IPS DF 4.7 (cell line): ENCODE data around the gene CNGA1.

ENCODE experiments used
- DNase-seq: peaks from one replicate; pipeline ENCODE4 v3.0.0-alpha.2; 2013; ENCODE audit warnings: low spot score; ENCODE audit errors: extremely low read depth

Gene CNGA1

DNA sequence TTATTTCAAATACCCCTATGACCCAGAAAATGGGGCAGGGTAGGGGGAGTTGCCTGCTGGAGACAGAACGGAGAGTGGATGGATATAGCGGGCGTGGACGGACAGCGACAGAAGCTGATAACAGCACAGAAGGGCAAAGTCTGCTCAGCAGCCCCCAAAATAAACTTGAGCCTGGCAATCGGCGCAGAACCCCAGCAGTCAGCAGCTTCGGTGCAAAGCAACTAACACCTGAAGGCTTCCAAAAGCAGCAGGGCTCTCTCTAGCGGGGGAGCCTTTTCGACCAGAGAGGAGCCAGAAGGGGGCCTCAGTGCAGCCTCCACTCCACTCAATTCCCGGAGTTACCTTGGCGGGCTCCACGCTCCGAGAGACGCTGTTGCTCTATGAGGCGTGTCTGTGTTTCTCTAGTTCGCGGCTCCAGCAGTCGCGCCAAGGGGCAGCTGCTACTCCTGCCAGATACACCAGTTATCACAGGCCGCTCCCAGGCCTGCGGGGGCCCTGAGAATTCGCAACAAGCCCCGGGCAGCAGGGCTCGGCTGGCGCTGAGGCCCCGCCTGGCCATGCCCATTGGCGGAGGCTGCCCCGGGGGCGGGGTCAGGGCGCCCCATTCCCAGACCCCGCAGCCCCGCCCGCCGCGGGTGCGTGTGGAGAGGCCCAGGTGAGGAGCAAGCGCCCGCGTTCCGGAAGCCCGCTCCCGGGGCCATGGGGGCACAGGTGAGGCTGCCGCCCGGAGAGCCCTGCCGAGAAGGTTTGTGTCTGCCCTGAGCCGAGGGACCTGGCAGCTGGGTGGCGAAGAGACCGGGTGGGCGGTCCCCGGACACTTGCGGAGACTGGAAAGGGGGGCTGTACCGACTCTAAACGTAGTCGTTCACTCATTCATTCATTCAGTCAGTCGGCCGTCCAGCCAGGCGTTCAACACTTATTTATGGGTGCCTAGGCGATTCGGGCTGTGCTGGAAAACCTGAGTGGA, at the start of gene CNGA1, which contains the start of gene NIPAL1:
Gene CNGA1 (minus strand): TSS at position 541 of the 967 bp plus-strand sequence. CDS start 63,992 bp downstream, outside the sequence.
Gene NIPAL1 (plus strand): TSS at position 632 of the 967 bp plus-strand sequence. CDS start 68 bp downstream, at position 700.
- DNase-seq, result no peak

- no peak for DNase-seq
Observed at GRCh38 chr4:48065587-48066052, 49.1 kb upstream of the CNGA1 start.

DNA sequence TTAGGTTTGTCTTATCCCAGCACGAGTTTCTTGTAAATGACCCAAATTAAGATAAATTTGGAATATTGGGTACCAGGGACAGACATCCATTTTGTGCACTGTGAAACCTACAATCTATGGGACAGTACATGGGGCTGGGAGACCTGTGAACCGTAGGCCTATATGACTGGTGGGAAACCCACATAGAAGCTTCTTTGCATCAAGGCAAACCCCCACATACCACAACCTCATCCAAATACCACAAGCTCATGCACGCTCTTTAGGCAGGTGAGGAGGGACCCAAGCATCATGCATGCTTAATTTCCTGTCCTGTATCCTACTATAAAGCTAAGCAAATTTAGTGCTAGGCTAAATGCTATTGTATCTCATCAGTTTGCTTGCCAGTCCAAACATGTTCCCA, 47.9 kb upstream of the CNGA1 start:
- DNase-seq, result no peak

- DNase-seq, result no peak
Observed at GRCh38 chr4:48058617-48059530, 42.4 kb upstream of the CNGA1 start.

DNA sequence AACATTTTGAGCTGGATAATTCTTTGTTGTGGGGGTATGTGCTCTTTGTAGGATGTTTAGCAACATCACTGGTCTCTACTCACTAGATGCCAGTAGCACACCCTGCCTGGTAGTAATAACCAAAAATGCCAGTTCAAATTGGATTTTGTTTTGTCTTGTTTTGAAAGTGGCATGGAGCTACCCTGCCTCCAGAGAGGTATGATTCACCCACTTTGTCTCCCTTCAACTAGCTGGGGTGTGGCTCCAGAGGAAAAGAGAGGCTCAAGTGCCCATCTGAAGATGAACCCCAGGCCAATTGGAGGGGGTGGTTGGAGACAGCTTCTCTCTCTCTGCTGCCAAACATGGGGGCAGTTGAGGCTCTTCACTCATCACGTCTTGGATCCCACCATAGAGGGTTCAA, 34.6 kb upstream of the CNGA1 start:
- no peak for DNase-seq

DNA sequence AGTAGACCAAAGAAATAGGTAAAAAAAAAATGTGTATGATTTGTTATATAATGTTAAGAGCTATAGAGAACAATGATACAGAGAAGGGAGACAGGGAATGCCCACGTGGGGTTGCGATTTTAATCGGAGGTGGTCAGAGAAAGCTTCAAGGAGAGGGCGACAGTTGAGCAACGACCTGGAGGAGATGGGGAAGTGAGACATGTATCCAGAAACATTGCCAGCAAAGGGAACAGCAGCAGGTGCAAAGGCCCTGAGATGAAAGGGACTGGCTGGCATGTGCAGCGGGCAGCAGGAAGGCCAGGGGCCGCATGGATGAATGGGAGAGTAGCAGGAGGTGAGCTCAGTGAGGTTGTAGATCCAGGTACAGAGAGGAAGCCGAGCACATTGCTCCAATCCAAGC, 33.0 kb upstream of the CNGA1 start:
- no peak for DNase-seq

DNA sequence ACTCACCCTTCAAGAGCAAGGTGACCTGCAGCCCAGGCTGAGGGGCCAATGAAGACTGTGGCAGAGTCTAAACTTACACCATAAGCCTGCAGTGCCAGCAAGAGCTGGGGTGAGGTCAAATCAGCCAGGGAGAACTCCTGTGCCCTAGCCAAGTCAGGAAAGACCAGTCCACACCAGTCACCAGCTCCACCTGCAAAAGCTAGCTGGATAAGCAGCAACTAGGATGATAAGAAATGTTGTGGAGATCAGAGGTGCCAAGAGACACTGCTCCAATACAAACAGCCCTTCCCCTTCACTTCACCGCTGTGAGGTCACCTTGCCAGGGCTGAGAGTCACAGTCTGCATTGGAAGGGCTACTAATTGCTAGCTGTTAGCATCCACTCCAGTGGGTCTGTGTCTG, 31.4 kb upstream of the CNGA1 start:
- no peak for DNase-seq

GRCh38 chr4:48047421-48047844, 31.0 kb upstream of the CNGA1 start:
- DNase-seq, result no peak

GRCh38 chr4:48046059-48046458, 29.6 kb upstream of the CNGA1 start:
- no peak for DNase-seq

DNA sequence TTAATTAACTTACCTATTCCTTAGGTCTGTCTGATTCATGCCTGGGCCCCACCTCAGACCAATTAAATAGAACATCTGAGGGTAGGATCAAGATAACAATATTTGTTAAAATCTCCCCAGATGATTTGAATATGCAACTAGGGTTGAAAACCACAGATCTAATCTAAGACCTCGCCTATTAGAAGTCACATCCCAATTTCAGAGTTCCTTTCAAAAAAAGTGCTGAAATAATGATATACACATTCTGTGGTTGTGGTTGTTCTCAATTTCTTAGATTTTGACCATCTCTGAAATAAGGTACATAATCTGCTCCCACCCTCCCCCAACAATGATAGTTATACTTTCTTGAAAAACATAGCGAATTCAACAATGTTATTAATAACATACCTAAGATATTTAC, 27.8 kb upstream of the CNGA1 start:
- no peak for DNase-seq

GRCh38 chr4:48043504-48043903, 27.0 kb upstream of the CNGA1 start:
- no peak for DNase-seq

GRCh38 chr4:48042979-48043461, 26.5 kb upstream of the CNGA1 start:
- no peak for DNase-seq

DNA sequence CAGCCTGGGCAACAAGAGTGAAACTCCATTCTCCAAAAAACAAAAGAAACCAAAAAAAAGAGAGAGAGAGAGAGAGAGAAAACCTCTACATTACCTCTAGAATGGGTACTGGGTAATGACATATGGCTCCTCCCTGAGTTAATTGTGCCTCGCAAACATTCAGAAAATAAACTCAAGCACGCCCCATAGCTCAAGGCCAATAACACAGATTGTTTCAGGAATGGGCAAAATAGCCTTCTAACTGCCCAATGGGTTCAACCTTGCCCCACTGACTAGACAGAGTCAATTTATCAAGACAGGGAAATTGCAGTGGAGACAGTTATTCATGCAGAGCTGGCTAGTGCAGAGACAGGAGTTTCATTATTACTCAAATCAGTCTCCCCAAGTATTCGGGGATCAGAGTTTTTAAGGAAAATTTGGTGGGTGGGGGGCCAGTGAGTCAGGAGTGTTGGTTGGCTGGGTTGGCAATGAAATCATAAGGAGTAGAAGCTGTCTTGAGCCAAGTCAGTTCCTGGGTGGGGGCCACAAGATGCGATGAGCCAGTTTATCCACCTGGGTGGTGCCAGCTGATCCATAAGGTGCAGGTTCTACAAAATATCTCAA, 25.2 kb upstream of the CNGA1 start:
- DNase-seq, result no peak

DNA sequence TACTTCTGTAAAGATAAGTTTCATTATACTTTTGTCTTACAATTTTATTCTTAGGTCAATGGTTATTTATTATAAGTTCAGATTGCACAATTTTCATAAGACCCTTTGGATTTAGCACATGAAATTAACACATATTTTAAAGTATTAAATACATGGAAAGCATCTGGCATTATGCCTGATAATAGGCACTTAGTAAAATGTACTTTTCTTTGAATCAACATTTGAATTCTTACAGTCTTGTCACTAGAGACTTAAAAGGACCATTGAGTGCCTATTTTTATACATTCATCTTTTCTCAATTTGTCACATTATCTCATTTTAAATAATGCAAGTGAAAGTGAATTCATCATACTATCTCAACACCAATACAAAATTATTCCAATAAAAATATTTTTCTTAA, 23.1 kb upstream of the CNGA1 start:
- no peak for DNase-seq

DNA sequence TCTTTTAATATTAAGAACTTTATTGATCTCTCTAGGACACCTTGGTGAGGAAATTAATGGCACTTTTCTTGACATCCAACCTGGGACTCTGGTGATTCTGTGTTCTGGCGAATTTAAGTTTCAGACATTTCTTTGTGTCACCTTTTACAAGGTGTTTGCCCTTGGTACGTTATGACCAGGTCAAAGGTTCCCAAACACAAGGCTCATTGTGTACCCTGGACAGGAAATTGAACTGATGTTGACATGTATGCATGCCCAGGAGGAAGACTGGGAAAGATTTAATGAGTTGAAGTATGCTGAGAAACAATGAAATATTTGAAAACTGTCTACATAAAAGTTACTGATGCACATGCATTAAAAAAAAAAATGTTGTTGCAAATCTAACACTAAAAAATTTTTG, 22.2 kb upstream of the CNGA1 start:
- DNase-seq, result no peak

- no peak for DNase-seq
Observed at GRCh38 chr4:48037117-48037462, 20.6 kb upstream of the CNGA1 start.

GRCh38 chr4:48035952-48036351, 19.5 kb upstream of the CNGA1 start:
- no peak for DNase-seq

GRCh38 chr4:48033825-48034413, 17.4 kb upstream of the CNGA1 start:
- no peak for DNase-seq

DNA sequence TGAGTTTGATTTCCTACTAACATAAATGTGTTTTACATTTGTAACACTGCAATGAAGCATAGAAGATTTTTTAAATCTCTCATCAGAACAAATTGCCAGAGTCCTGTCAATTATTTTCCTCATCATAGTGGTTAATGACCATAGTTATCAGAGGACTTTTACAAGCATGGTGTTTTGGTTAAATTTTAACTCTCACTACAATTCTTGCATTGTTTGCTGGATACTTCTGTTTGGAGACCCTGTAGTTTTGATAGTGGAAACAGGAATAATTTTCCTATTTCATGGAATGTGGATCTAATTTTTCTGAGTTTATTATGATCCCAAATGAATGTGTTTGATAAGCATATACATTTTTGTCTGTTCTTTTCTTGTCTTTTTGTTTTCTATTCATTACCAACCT, 16.9 kb upstream of the CNGA1 start:
- DNase-seq, result no peak

DNA sequence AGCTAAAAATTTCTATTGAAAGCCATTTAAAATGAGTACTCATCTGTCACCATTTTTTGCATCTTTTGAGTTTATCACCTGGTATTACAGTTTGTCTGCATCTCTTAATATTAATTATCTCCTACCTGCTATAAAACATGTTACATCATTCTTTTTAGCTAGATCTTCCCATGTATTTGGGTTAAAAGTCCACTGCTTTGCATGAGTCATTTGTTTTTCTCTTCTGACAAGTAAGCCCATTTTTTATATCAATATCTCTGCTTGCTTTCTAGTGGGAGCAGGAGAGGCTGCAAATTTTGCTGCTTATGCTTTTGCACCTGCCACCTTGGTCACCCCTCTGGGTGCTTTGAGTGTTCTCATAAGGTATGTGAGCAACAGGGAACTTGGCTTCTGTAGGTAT, 16.2 kb upstream of the CNGA1 start:
- DNase-seq, result no peak
